Epithelial cell of prostate (primary cell): ENCODE results near the gene SPNS2.

ENCODE experiments used
- DNase-seq: peaks from one replicate; pipeline ENCODE4 v3.0.0-alpha.2; 2011; ENCODE audit warnings: low read depth, low spot score
- H3K27ac ChIP-seq: fragments of 450-650 bp; 2 replicates; pipeline ENCODE4 v1.5.1; 2017; ENCODE audit warnings: mild to moderate bottlenecking

The SPNS2 gene

GRCh38 chr17:4534928-4535666 lies 36.4 kb downstream of the SPNS2 start:
- H3K27ac ChIP-seq, result no peak overlapping the region
- no peak for DNase-seq

- no peak overlapping the region for H3K27ac ChIP-seq
- no peak for DNase-seq
Observed at GRCh38 chr17:4535667-4536258, 37.1 kb downstream of the SPNS2 start.

DNA sequence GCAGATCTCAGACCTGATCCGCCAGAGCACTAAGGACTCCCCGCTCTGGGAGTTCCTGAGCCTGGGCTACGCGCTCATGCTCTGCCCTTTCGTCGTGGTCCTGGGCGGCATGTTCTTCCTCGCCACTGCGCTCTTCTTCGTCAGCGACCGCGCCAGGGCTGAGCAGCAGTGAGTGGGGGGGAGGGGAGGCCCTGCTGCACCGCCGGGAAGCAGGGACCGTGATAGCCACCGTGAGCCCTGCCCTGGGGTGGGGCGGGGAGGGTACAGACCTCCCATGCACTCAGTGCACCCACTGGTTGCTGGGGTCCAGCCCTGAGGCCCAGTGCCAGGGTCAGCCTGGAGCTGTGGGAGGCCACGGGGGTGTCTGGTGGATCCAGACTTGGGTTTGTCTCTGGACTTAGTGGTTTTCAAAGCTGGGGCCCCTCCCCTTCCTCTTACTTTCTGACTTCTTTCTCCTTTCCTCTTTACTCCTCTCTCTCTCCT lies 37.6 kb downstream of the SPNS2 start:
- H3K27ac ChIP-seq, result no peak overlapping the region
- no peak for DNase-seq

GRCh38 chr17:4536742-4537411 lies 38.2 kb downstream of the SPNS2 start:
- no peak overlapping the region for H3K27ac ChIP-seq
- no peak for DNase-seq

GRCh38 chr17:4537451-4538235 lies 39.0 kb downstream of the SPNS2 start:
- DNase-seq, result no peak
- H3K27ac ChIP-seq, result no peak overlapping the region

DNA sequence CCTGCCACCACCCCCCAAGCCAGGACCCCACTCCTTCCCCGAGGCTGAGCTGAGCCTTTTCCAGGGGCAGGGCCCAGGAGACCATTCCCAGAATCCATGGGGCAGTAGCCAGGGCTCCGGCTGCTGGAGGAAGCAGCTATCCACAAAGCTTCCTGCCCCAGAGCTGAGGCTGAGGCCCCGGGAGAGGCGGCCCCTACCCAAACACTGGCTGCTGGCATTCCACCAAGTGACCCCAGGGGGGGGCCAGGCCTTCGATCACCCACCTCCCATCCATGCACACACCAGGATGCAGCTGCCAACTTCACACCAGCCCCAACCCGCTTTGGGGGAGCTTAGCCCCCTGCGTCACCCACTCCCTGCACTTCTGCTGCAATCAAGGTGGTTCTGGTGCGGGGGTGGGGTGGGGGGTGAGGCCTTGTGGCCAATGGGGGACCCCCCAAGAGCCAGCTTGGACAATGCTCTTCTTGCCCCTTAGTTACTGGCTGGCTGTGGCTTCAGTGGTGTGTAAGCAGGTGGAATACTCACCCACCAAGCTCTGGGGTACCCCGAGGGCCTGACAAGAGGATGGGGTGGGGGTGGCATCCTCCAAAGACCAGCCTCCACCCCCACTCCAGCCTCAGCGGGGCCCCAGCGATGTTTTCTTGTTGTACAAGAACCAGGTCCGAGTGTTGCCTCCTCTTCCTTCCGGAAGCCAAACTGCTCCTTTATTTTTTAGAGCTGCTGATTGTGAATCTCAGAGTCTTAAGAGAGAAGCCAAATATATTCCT lies 39.7 kb downstream of the SPNS2 start:
- no peak overlapping the region for H3K27ac ChIP-seq
- DNase-seq, result no peak

- H3K27ac ChIP-seq, result no peak overlapping the region
- DNase-seq, result no peak
Observed at GRCh38 chr17:4539025-4539424, 40.3 kb downstream of the SPNS2 start.

GRCh38 chr17:4539576-4540223 lies 41.0 kb downstream of the SPNS2 start:
- no peak for DNase-seq
- H3K27ac ChIP-seq, result no peak overlapping the region

- DNase-seq, result no peak
- no peak overlapping the region for H3K27ac ChIP-seq
Observed at GRCh38 chr17:4540224-4540651, 41.6 kb downstream of the SPNS2 start.

- no peak for DNase-seq
- H3K27ac ChIP-seq, result no peak overlapping the region
Observed at GRCh38 chr17:4540687-4541327, 42.1 kb downstream of the SPNS2 start.

- DNase-seq, result no peak
- H3K27ac ChIP-seq, result no peak overlapping the region
Observed at GRCh38 chr17:4541328-4542002, 42.8 kb downstream of the SPNS2 start.

- no peak overlapping the region for H3K27ac ChIP-seq
- no peak for DNase-seq
Observed at GRCh38 chr17:4542003-4542725, 43.5 kb downstream of the SPNS2 start.

- DNase-seq, result no peak
- no peak overlapping the region for H3K27ac ChIP-seq
Observed at GRCh38 chr17:4542726-4543191, 44.1 kb downstream of the SPNS2 start.

DNA sequence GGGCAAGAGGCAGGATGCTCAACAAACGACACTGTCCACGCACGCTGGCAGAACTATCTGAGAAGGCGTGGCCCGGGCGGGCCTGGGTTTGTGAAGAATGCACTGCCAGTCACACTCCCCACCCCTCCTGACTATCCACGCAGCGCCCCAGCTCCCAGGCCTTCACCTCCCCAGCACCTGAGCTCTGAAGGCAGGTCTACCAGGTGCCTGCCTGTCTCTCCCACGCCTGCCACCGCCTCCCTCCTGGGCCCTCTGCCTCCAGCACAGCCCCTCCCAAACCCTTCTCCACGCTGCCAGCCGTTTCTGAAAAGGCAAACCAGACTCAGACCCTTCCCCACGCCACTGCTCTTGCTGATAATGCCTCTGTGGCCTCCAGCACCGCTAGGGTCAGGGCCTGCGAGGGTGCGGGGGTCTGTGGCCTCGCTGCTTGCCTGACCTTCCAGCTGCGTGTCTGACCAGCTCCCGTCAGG lies 44.9 kb downstream of the SPNS2 start:
- DNase-seq, result no peak

DNA sequence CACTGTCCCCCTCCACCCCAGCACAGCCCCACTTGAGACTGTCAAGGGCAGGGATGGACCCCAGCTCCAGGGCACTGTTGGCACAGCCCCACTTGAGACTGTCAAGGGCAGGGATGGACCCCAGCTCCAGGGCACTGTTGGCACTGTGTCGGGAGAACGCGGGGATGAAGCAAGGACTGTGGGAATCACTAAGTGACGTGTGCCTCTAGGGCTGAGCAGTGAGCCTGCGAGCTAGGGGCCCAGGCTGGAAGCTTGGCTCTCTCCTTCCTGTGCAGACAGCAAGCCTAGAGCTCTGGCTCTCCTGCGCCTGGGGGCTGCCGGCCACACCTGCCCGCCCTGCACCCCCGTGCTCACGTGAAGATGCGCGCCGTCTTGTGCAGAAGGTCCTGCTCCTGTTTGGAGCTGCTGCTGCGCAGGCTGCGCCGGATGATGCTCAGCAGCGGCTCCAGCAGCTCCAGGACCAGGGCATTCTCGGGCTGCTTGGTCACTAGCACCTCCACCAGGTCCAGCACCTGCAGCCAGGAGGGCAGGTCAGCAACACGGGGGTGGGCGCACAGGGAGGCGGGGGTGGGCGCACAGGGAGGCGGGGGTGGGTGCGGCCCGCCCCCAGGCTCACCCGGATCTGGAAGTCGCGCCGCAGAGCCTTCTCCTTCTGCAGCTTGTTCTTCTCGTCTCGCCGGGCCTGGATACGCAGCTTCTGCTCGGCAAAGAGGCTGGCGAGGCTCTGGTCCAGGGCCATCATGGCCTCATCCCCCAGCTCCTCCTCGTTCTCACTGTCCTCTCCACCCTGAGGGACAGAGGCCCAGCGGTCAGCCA lies 45.7 kb downstream of the SPNS2 start:
- H3K27ac ChIP-seq, result no peak overlapping the region
- no peak for DNase-seq

More for the DNA sequence above, 44.9 kb downstream of the SPNS2 start:
- no peak overlapping the region for H3K27ac ChIP-seq

DNA sequence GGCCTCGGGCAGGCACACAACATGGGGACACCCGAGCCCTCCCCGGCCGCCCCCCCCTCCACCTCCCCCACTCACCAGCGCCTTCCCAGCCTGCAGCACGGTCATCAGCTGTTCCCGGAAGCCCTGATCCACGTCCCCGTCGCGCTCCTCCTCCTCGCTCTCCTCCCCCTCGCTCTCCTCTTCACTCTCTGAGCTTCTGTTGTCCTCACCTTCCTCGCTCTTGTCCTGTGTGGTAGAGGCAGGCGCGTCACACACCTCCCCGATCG lies 46.2 kb downstream of the SPNS2 start:
- no peak for DNase-seq
- no peak overlapping the region for H3K27ac ChIP-seq
